HS-27A (cell line): ENCODE data around the gene FGFBP3.

ENCODE experiments used
- DNase-seq: peaks from one replicate; pipeline ENCODE4 v3.0.0-alpha.2; 2012; ENCODE audit warnings: low read depth, missing footprints

The FGFBP3 gene

GRCh38 chr10:91909117-91909677 lies at the start of gene FGFBP3:
TSS of gene FGFBP3 (minus strand) at chr10:91909486. CDS start at chr10:91908969, 517 bp downstream.
- DNase-seq, result no peak

GRCh38 chr10:91957091-91957490 lies 47.8 kb upstream of the FGFBP3 start:
- no peak for DNase-seq

DNA sequence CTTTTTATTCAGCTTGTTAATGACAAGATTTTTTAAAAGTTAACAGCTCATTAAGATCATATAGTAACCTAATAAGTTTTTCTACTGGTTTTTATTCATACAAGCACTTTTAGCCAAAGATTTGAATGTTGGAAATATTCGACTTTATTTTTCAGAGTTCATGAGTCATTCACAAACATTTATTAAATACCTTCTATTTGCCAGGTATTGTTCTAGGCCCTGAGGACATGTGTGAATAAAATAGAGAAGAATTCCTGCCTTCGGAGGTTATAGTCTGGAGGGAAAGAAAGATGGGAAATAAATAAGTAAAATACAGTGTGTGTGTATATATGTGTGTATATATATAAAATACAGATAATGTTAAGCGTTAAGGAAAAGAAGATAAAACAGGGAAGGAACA lies 45.8 kb upstream of the FGFBP3 start:
- DNase-seq, result no peak

GRCh38 chr10:91953600-91954160 lies 44.4 kb upstream of the FGFBP3 start:
- no peak for DNase-seq

GRCh38 chr10:91944880-91945630 lies 35.8 kb upstream of the FGFBP3 start:
- DNase-seq, result no peak

GRCh38 chr10:91941426-91941825 lies 32.1 kb upstream of the FGFBP3 start:
- DNase-seq, result no peak

DNA sequence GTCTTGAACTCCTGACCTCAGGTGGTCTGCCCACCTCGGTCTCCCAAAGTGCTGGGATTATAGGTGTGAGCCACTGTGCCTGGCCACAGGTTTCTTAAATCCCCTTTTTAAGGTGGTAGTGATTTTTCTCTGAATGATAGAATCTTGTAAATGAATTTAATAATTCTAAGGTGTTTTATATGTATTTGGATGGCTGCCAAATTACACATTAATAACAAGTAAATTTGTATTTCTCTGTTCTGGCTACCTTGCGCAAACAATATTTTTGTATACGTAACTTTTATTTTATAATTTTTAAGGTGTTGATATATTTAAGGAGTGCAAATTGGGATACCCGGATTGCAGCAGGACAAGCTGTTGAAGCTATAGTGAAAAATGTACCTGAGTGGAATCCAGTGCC lies 30.4 kb upstream of the FGFBP3 start:
- DNase-seq, result no peak

DNA sequence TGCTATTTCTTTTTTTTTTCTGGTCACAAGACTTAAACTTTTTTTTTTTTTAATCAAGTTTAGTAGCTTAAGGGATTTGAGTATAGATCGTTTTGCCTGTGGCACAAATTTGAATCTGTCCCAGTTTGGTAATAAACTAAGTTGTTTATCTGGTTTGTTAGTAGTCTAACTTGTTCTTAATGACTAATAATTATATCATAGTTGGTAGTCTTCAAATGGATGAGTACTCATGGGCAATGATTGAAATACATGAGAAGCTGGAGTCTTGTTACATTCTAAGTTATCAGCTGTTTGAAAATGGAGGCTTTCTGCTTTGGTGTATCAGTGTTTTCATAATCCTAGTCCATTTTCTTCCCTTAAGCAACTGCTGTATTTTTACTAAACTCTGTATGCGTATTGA lies 26.6 kb upstream of the FGFBP3 start:
- DNase-seq, result no peak

GRCh38 chr10:91932737-91933136 lies 23.5 kb upstream of the FGFBP3 start:
- DNase-seq, result no peak

- no peak for DNase-seq
Measured at GRCh38 chr10:91931526-91932190, 22.4 kb upstream of the FGFBP3 start.

- DNase-seq, result no peak
Measured at GRCh38 chr10:91930939-91931338, 21.7 kb upstream of the FGFBP3 start.

- no peak for DNase-seq
Measured at GRCh38 chr10:91925022-91925320, 15.7 kb upstream of the FGFBP3 start.

GRCh38 chr10:91924212-91925021 lies 15.1 kb upstream of the FGFBP3 start:
- DNase-seq, result no peak

- DNase-seq, result peak; percentile 58
Measured at GRCh38 chr10:91923371-91924211, 14.3 kb upstream of the FGFBP3 start, which contains the start of gene BTAF1. TSS of gene BTAF1 (plus strand) at chr10:91923770. CDS start at chr10:91924077, 307 bp downstream.

- DNase-seq, result no peak
Measured at GRCh38 chr10:91919651-91920050, 10.4 kb upstream of the FGFBP3 start.

- no peak for DNase-seq
Measured at GRCh38 chr10:91910467-91910866, 1.2 kb upstream of the FGFBP3 start.

- DNase-seq, result no peak
Measured at GRCh38 chr10:91908337-91909116, 759 bp downstream of the FGFBP3 start.

- DNase-seq, result no peak
Measured at GRCh38 chr10:91907914-91908336, 1.4 kb downstream of the FGFBP3 start.

GRCh38 chr10:91907033-91907594 lies 2.2 kb downstream of the FGFBP3 start:
- DNase-seq, result no peak
